Chondrocyte (in vitro differentiated cells): ENCODE results near the gene DOCK3. TPM values are rescaled to one million over a fixed set of nuclear protein-coding genes. Genes with fewer than 3 reads are reported as not detected.
"Not testable (repeated sequence)": the region's sequence is repeated elsewhere in the genome, so short reads cannot be mapped to it uniquely, and the experiment has no call there.

ENCODE experiments used
- DNase-seq: peaks from one replicate; pipeline ENCODE4 v3.0.0; 2021; ENCODE audit warnings: mixed read lengths, low spot score
- H3K27ac Mint-ChIP-seq: one replicate; pipeline ENCODE4 v1.8.0; 2021; ENCODE audit warnings: mild to moderate bottlenecking, moderate library complexity, mixed read lengths; ENCODE audit not compliant: unreplicated experiment
- H3K27me3 Mint-ChIP-seq: 2 replicates; pipeline ENCODE4 v1.8.0; 2021; ENCODE audit warnings: low read depth, mixed read lengths
- H3K36me3 Mint-ChIP-seq: 2 replicates; pipeline ENCODE4 v1.8.0; 2021; ENCODE audit warnings: low read depth, mixed read lengths
- H3K4me1 Mint-ChIP-seq: 2 replicates; pipeline ENCODE4 v1.8.0; 2021; ENCODE audit warnings: low read depth, mild to moderate bottlenecking, mixed read lengths
- H3K4me3 Mint-ChIP-seq: one replicate; pipeline ENCODE4 v1.8.0; 2021; ENCODE audit warnings: mild to moderate bottlenecking, moderate library complexity, mixed read lengths; ENCODE audit not compliant: unreplicated experiment
- H3K9me3 Mint-ChIP-seq: 2 replicates; pipeline ENCODE4 v1.8.0; 2021; ENCODE audit warnings: low read depth, mixed read lengths
- CTCF ChIP-seq: fragments of 200-600 bp; sonication (generic); IDR thresholded peaks from 2 replicates; pipeline ENCODE4 v1.5.0; 2021; ENCODE audit warnings: antibody characterized with exemption, mild to moderate bottlenecking, moderate library complexity
- total RNA-seq: library from RNA; stranded (reverse); gene quantifications from 3 replicates; pipeline ENCODE4 v1.2.1, GENCODE V29; 2021

The DOCK3 gene
- total RNA-seq, 1 donor from 2014 or later, result 0.25 TPM

GRCh38 chr3:51304230-51304629 lies 629.5 kb downstream of the DOCK3 start:
- Mint-ChIP-seq H3K9me3 (peaks cover 37% of the 10 kb centered on the region), H3K4me1 (no peaks in the 10 kb centered on the region), H3K36me3 (peaks cover 8% of the 10 kb centered on the region), H3K27me3 (peaks cover 24% of the 10 kb centered on the region), H3K27ac (no peak overlapping the region), H3K4me3 (no peak overlapping the region)
- no peak for DNase-seq
- TF ChIP-seq CTCF, result no peak

GRCh38 chr3:51306093-51306492 lies 631.4 kb downstream of the DOCK3 start:
- Mint-ChIP-seq H3K4me1 (no peaks in the 10 kb centered on the region), H3K36me3 (peaks cover 6% of the 10 kb centered on the region), H3K9me3 (peaks cover 30% of the 10 kb centered on the region), H3K4me3 (no peak overlapping the region), H3K27me3 (peaks cover 11% of the 10 kb centered on the region), H3K27ac (no peak overlapping the region)
- DNase-seq, result no peak
- TF ChIP-seq CTCF, result no peak

- no peak for TF ChIP-seq CTCF
- peaks cover 3% of the 10 kb centered on the region for H3K36me3 Mint-ChIP-seq
- no peak overlapping the region for H3K4me3 Mint-ChIP-seq
- H3K9me3 Mint-ChIP-seq, result peaks cover 17% of the 10 kb centered on the region
- no peaks in the 10 kb centered on the region for H3K4me1 Mint-ChIP-seq
- peaks cover 1% of the 10 kb centered on the region for H3K27me3 Mint-ChIP-seq
- H3K27ac Mint-ChIP-seq, result no peak overlapping the region
- no peak for DNase-seq
Observed at GRCh38 chr3:51307458-51307857, 632.7 kb downstream of the DOCK3 start.

- not testable (repeated sequence) for H3K4me1 Mint-ChIP-seq, H3K36me3 Mint-ChIP-seq, DNase-seq, H3K4me3 Mint-ChIP-seq, H3K27me3 Mint-ChIP-seq, H3K27ac Mint-ChIP-seq
- peaks cover 13% of the 10 kb centered on the region for H3K9me3 Mint-ChIP-seq
Observed at GRCh38 chr3:51307945-51308607, 633.3 kb downstream of the DOCK3 start.

GRCh38 chr3:51311055-51311454 lies 636.3 kb downstream of the DOCK3 start:
- no peak for DNase-seq
- peaks cover 1% of the 10 kb centered on the region for H3K27me3 Mint-ChIP-seq
- H3K4me3 Mint-ChIP-seq, result no peak overlapping the region
- H3K9me3 Mint-ChIP-seq, result peaks cover 10% of the 10 kb centered on the region
- peaks cover 3% of the 10 kb centered on the region for H3K36me3 Mint-ChIP-seq
- TF ChIP-seq CTCF, result peak; percentile 78
- no peaks in the 10 kb centered on the region for H3K4me1 Mint-ChIP-seq
- no peak overlapping the region for H3K27ac Mint-ChIP-seq

- Mint-ChIP-seq H3K4me1 (no peaks in the 10 kb centered on the region), H3K27me3 (peaks cover 5% of the 10 kb centered on the region), H3K4me3 (no peak overlapping the region), H3K27ac (no peak overlapping the region), H3K9me3 (peaks cover 10% of the 10 kb centered on the region), H3K36me3 (no peaks in the 10 kb centered on the region)
- DNase-seq, result no peak
- no peak for TF ChIP-seq CTCF
Observed at GRCh38 chr3:51328206-51328605, 653.5 kb downstream of the DOCK3 start.
